Neural cell (in vitro differentiated cells): ENCODE data around the gene UTY. TPM values are rescaled to one million over a fixed set of nuclear protein-coding genes. Genes with fewer than 3 reads are reported as not detected.

Experiments
- H2AFZ ChIP-seq: fragments of 200-600, 300-800 bp; sonication (generic), shearing (Covaris generic); 2 replicates; pipeline ENCODE4 v1.6.0; 2014; ENCODE audit warnings: low read depth, mild to moderate bottlenecking, antibody characterized with exemption, low read length, moderate library complexity
- H3F3A ChIP-seq: fragments of 200-600 bp; shearing (Covaris generic); 2 replicates; pipeline ENCODE4 v1.6.1; 2016; ENCODE audit warnings: mild to moderate bottlenecking, moderate library complexity, mixed read lengths, antibody characterized with exemption, low read length; ENCODE audit not compliant: insufficient read depth, poor library complexity, severe bottlenecking
- H3K27ac ChIP-seq: fragments of 200-600, 300-800 bp; sonication (generic), shearing (Covaris generic); 2 replicates; pipeline ENCODE4 v1.5.1; 2014; ENCODE audit warnings: mild to moderate bottlenecking, low read length, moderate library complexity
- H3K27me3 ChIP-seq: fragments of 300-800, 200-600 bp; sonication (generic), shearing (Covaris generic); 2 replicates; pipeline ENCODE4 v1.6.0; 2014; ENCODE audit warnings: mild to moderate bottlenecking, low read depth, low read length, moderate library complexity; ENCODE audit not compliant: insufficient read depth
- H3K36me3 ChIP-seq: fragments of 300-800, 200-600 bp; sonication (generic), shearing (Covaris generic); 2 replicates; pipeline ENCODE4 v1.5.1; 2014; ENCODE audit warnings: mild to moderate bottlenecking, antibody characterized with exemption, low read length, moderate library complexity; ENCODE audit not compliant: insufficient read depth
- H3K4me2 ChIP-seq: fragments of 300-800, 200-600 bp; sonication (generic), shearing (Covaris generic); 2 replicates; pipeline ENCODE4 v1.6.0; 2014; ENCODE audit warnings: mild to moderate bottlenecking, low read length
- H3K4me3 ChIP-seq: fragments of 300-800, 200-600 bp; sonication (generic), shearing (Covaris generic); 2 replicates; pipeline ENCODE4 v1.5.1; 2014; ENCODE audit warnings: mild to moderate bottlenecking, low read length, moderate library complexity
- H3K79me2 ChIP-seq: fragments of 200-600 bp; shearing (Covaris generic); replicated peaks from 2 replicates; pipeline ENCODE4 v1.6.0; 2014; ENCODE audit warnings: mild to moderate bottlenecking, low read length, moderate library complexity; ENCODE audit not compliant: insufficient read depth
- H3K9ac ChIP-seq: fragments of 300-800, 200-600 bp; sonication (generic), shearing (Covaris generic); 2 replicates; pipeline ENCODE4 v1.6.1; 2016; ENCODE audit warnings: mild to moderate bottlenecking, low read length, mixed read lengths
- H3K9me2 ChIP-seq: fragments of 200-600 bp; shearing (Covaris generic); 2 replicates; pipeline ENCODE4 v1.6.1; 2016; ENCODE audit warnings: mild to moderate bottlenecking, low read length, mixed read lengths; ENCODE audit not compliant: insufficient read depth
- H3K9me3 ChIP-seq: fragments of 200-600, 300-800 bp; sonication (generic), shearing (Covaris generic); 2 replicates; pipeline ENCODE4 v1.6.1; 2016; ENCODE audit warnings: mild to moderate bottlenecking, mixed run types, low read length, moderate library complexity, mixed read lengths
- H4K20me1 ChIP-seq: fragments of 200-600 bp; shearing (Covaris generic); 2 replicates; pipeline ENCODE4 v1.6.1; 2016; ENCODE audit warnings: mild to moderate bottlenecking, mixed run types; ENCODE audit not compliant: insufficient read depth
- EP300 ChIP-seq: fragments of 450-650 bp; conservative IDR thresholded peaks from 2 replicates; pipeline ENCODE4 v1.6.1; 2014; ENCODE audit warnings: antibody characterized with exemption, mild to moderate bottlenecking, moderate library complexity; ENCODE audit not compliant: poor library complexity, severe bottlenecking
- EZH2 ChIP-seq: fragments of 200-600, 300-800 bp; shearing (Covaris generic), sonication (generic); IDR thresholded peaks from 2 replicates; pipeline ENCODE4 v1.6.1; 2014; ENCODE audit warnings: antibody characterized with exemption, low read length, borderline replicate concordance, mild to moderate bottlenecking; ENCODE audit not compliant: insufficient read depth, poor library complexity, severe bottlenecking
- MXI1 ChIP-seq: fragments of 450-650 bp; conservative IDR thresholded peaks from 2 replicates; pipeline ENCODE4 v1.6.1; 2014; ENCODE audit warnings: antibody characterized with exemption, mild to moderate bottlenecking; ENCODE audit not compliant: poor library complexity, severe bottlenecking
- POLR2AphosphoS5 ChIP-seq: IDR thresholded peaks from 2 replicates; pipeline ENCODE4 v1.6.1; 2012
- RAD21 ChIP-seq: fragments of 450-650 bp; conservative IDR thresholded peaks from 2 replicates; pipeline ENCODE4 v1.6.1; 2014; ENCODE audit warnings: antibody characterized with exemption, mild to moderate bottlenecking, moderate library complexity
- REST ChIP-seq: IDR thresholded peaks from 2 replicates; pipeline ENCODE4 v1.6.1; 2012; ENCODE audit warnings: borderline replicate concordance
- SMC3 ChIP-seq: fragments of 450-650 bp; conservative IDR thresholded peaks from 2 replicates; pipeline ENCODE4 v1.6.1; 2014; ENCODE audit warnings: antibody characterized with exemption, mild to moderate bottlenecking, moderate library complexity; ENCODE audit not compliant: poor library complexity
- TAF1 ChIP-seq: IDR thresholded peaks from 2 replicates; pipeline ENCODE4 v1.6.1; 2012; ENCODE audit warnings: low read depth
- polyA plus RNA-seq: library from polyadenylated mRNA; depleted of rRNA; stranded (reverse); fragments of >200 nt; gene quantifications from 2 replicates; pipeline ENCODE4 v1.2.3, GENCODE V29; 2014
- TF ChIP-seq, protein P1 (sequence below): fragments of 450-650 bp; IDR thresholded peaks from 2 replicates; pipeline ENCODE4 v1.5.1; 2014; ENCODE audit warnings: antibody characterized with exemption, mild to moderate bottlenecking, moderate library complexity; ENCODE audit not compliant: poor library complexity, severe bottlenecking

Gene UTY
- polyA plus RNA-seq, 1 donor from 2014 or later: 17.5 TPM

DNA sequence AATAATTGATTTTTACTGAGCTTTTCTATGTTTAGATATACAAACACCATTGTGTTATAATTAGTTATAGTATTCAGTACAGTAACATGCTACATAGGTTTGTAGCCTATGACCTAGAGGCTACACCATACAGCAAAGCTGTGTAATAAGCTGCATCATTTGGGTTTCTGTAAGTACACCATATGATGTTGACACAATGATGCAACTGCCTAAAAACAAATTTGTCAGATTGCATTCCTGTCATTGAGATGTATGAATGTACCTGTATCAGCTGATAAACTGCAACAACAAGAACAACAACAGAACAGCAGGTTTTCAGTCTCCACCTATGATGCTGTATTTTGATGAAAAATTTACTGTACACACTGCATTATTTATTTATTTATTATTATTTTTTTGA is 64.3 kb downstream of the UTY start:
- Histone ChIP-seq H4K20me1 (no peaks in the 10 kb centered on the region), H3K4me3 (no peak overlapping the region), H3K79me2 (peaks cover 3% of the 10 kb centered on the region), H3K4me2 (no peak overlapping the region), H3F3A (no peaks in the 10 kb centered on the region), H3K27ac (no peak overlapping the region), H3K9me3 (no peaks in the 10 kb centered on the region), H3K36me3 (no peaks in the 10 kb centered on the region), H3K9ac (no peak overlapping the region), H2AFZ (no peak overlapping the region), H3K9me2 (no peaks in the 10 kb centered on the region), H3K27me3 (no peaks in the 10 kb centered on the region)
- TF ChIP-seq POLR2AphosphoS5 (no peak), EZH2 (no peak), REST (no peak), TAF1 (no peak), MXI1 (no peak), EP300 (no peak), SMC3 (no peak), RAD21 (no peak)
- TF ChIP-seq, protein P1, sequence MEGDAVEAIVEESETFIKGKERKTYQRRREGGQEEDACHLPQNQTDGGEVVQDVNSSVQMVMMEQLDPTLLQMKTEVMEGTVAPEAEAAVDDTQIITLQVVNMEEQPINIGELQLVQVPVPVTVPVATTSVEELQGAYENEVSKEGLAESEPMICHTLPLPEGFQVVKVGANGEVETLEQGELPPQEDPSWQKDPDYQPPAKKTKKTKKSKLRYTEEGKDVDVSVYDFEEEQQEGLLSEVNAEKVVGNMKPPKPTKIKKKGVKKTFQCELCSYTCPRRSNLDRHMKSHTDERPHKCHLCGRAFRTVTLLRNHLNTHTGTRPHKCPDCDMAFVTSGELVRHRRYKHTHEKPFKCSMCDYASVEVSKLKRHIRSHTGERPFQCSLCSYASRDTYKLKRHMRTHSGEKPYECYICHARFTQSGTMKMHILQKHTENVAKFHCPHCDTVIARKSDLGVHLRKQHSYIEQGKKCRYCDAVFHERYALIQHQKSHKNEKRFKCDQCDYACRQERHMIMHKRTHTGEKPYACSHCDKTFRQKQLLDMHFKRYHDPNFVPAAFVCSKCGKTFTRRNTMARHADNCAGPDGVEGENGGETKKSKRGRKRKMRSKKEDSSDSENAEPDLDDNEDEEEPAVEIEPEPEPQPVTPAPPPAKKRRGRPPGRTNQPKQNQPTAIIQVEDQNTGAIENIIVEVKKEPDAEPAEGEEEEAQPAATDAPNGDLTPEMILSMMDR: no peak

DNA sequence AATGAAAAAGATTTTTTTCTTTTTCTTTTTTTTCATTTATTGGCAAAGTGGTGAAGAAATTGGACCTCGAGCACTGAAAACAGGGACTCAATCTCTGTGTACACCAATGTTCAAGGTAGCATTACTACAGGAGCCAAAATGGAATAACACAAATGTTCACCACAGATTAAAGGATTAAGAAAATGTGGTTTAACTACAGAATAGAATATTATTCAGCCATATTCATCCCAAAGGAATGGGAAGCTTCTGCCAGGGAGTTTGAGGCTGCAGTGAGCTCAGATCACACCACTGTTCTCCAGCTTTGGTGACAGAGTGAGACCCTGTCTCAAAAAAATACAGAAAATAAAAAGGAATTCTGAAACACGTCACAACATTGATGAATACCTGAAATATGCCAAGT is 81.0 kb downstream of the UTY start:
- Histone ChIP-seq H3K79me2 (no peaks in the 10 kb centered on the region), H4K20me1 (no peaks in the 10 kb centered on the region), H3K9me3 (no peaks in the 10 kb centered on the region), H3K36me3 (no peaks in the 10 kb centered on the region), H3K4me3 (no peak overlapping the region), H3F3A (no peaks in the 10 kb centered on the region), H3K27ac (no peak overlapping the region), H3K9ac (no peak overlapping the region), H3K4me2 (no peak overlapping the region), H3K27me3 (no peaks in the 10 kb centered on the region), H3K9me2 (no peaks in the 10 kb centered on the region), H2AFZ (no peak overlapping the region)
- no peak for TF ChIP-seq POLR2AphosphoS5
- no peak for TF ChIP-seq REST
